GM20431 (cell line): ENCODE data around the gene ARHGAP5.

Source experiments
- in situ Hi-C: fragments of 300-500 bp; cut with MseI, MboI; formaldehyde crosslinking; loops from one replicate; pipeline ENCODE4 v1.15.0; 2020; ENCODE audit warnings: low sequenced_read_pairs; ENCODE audit not compliant: unreplicated experiment

ARHGAP5 gene

DNA sequence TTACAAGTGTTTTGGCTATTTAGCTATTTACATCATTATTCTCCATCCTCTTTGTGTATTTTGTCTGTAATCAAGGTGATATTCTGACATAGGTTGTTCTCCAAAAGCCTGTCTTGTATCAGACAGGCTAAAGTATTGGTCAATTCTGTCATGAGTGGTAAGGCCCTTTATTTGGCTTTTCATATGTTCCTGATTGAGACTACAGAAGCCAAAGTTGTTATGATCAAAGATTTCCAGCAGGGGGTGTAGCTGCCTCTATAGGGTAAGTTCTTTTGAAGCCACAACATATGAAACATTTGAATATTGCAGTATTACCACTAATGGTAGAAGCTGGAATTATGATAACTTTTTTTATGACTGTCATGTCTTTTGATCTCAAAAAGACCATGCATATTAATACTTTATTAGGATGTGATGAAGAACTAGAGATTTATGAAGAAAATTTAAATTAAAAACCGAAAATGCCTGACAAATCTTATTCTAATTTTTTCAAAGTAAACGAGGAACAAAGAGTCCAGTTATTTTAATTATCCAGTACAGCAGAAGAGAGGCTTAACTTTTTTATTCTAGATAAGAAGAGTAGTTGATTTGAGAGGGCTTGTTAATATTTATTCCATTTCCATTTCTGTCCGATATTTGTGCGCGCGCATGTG is 3.4 kb upstream of the ARHGAP5 start:
- in situ Hi-C loops = loop anchor here (10.0 to 25.0 kb wide), 2 partner anchors 181 to 561 kb away; no protein-coding TSS in a partner anchor

DNA sequence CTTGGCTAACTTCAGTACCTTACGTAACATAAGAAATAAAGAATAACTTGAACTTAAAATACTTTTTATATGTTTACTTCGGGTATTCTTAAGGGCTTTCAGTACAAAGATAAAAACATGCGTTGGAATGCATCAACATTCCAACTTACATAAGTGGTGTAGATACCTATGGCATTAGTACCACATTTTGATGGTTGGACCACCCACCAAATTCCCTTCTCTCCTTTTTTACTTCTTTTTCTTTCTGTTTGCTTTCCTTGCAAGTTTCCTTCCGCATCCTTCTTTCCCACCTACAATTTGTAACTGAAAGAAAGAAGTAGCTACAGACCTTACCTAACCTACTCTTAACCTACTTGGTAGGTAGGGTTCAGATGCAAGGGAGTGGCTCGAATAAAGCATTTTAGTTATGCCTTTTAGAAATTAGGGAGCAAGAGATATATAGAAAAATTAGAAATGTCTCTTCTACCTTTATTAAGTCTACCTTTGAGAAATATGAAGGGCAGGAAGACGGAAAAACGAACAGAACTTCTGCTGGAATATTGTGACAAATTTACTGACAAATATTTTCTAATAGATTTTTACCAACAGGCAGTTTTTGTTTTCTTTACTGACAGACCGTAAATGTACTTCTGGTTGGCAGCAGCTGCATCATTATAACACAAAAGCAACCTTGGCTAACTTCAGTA is 2.1 kb upstream of the ARHGAP5 start:
- in situ Hi-C loops = loop anchor here (10.0 to 25.0 kb wide), 2 partner anchors 180 to 563 kb away; no protein-coding TSS in a partner anchor

DNA sequence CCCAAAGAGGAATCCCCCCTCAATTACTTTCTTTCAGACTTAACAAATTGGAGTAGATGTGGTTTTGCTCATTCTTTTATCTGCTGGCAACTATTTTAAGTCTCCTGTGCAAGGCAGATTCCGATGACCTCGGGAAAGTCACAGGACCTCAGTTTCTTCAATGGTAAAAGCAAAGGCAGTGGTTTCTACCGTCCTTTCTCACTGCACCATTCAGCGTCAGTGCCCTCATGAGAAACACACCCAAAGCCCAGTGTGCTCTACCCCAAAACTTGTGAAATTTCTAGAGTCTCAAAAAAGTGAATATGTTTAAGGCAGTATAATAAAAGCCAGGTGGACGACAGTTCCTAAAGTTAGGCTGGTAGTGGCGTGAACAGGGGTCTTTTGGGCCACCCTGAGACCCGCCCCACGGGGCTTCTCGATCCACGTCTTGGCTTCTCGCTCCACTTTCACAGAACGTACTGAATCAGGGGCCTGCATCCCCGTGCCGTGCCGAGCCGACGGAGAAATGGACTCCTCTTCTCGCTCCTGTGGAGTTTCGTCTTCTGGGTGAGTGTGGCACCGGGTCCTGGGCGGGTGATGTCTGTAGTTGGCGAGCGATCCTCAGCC is 1.3 kb upstream of the ARHGAP5 start:
- in situ Hi-C loops = loop anchor here (10.0 kb wide), 1 partner anchor 179 kb away; no protein-coding TSS in a partner anchor

GRCh38 chr14:32076278-32077080 is 625 bp upstream of the ARHGAP5 start:
- in situ Hi-C loops = loop anchor here (10.0 kb wide), 1 partner anchor 178 kb away; no protein-coding TSS in a partner anchor

DNA sequence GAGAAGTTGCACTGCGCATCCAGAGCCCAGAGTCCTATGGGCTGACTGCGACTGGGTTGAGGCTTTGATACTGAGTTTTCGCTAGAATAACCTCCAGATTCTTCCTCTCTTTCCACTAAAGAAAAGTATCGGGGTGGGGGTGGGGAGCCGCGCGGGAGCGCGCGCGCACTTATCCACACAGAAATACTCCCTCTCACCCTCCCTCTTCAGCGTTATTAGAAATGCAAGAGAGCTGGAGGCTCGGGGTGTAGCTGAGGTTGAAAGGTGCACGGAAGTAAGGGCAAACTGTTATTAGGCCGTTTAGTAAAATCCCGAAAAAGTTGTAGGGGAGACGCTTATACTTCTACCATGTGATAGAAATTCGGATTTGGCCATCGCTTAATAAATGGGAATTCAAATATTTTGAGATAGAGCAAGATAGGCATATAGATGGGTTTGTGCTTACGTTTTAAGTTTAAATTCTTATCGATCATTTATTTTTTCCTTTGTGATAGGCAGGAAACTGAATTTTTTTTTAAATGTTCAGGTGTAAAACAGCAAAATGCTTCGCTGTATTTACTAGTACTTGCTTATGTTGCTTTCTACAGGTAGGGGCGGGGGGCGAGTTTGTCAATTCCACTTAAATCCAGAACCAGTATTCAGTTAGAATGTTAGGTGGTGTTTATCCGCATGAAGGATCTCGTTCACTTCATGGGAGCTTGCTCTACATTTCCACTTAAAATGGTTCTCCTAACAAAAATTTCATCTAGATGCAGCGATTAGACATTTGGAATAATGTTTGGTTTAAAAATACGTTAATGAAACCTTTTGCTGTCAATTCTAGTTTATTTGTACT is 1.1 kb downstream of the ARHGAP5 start:
- in situ Hi-C loops = loop anchor here (10.0 kb wide), 1 partner anchor 177 kb away; no protein-coding TSS in a partner anchor

- in situ Hi-C loops = loop anchor here (10.0 kb wide), 1 partner anchor 176 kb away; no protein-coding TSS in a partner anchor
These were observed 1.7 kb downstream of the ARHGAP5 start for GRCh38 chr14:32078858-32079216.

DNA sequence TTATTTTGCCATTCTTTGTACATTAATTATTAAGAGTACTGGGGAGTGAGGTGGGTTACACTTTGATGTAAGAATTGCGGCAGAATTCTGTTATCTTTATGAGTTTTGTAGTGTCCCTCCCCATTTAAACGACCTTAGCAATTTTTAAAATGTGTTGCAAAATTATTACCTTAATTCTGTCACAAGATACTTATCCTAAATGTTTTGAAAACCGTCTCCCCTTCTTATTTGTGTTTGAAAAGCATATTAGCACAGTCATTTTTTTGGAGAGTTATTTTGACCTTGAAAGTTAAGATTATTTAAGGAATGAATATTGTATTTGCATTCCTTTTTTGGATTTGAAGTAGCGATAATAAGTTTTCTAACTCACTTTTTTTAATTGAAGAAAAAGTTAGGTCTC is 2.2 kb downstream of the ARHGAP5 start:
- in situ Hi-C loops = loop anchor here (10.0 kb wide), 1 partner anchor 176 kb away; no protein-coding TSS in a partner anchor

- in situ Hi-C loops = no loop called here
These were observed 3.0 kb downstream of the ARHGAP5 start for GRCh38 chr14:32080001-32080510.

DNA sequence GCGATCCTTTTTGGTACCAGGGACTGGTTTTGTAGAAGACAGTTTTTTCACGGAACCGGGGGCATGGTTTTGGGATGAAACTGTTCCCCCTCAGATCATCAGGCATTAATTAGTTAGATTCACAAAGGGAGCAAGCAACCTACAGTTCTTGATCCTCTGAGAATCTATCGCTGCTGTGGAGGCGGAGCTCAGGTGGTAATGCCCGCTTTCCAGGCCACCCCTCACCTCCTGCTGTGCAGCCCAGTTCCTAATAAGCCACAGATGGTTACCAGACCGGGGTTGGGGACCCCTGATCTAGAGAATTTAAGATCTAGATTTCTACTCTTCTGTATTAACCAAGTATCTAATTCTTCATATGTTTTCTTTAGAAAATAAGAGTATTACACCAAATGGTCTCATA is 4.8 kb downstream of the ARHGAP5 start:
- in situ Hi-C loops = no loop called here

GRCh38 chr14:32083315-32083624 is 6.2 kb downstream of the ARHGAP5 start:
- in situ Hi-C loops = no loop called here

- in situ Hi-C loops = no loop called here
These were observed 6.7 kb downstream of the ARHGAP5 start for GRCh38 chr14:32083789-32084188.

- in situ Hi-C loops = no loop called here
These were observed 8.2 kb downstream of the ARHGAP5 start for GRCh38 chr14:32085182-32085844.

DNA sequence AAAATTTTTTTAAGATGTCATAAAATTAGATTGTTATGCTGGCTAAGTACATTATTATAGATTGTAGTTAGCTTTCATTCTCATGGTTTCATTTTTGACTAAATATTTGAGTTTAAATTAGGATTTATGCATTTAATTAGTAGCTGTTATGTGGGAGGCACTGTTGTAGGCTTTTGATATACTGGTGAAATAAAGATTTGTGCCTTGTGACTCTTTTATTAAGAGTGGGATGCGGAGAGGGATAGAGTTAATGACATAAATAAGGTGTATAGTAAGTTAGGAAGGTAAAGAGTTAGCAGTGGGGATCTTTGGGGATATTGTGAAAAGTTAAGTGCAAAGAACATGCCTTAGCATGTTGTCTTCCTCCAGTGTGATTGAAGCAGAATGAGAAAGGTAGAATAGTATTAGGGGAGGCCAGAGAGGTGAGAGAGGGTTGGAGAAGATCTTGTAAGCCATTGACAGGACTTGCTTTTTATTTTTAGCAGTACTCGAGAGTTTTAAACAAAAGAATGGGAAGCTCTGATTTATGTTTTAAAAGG is 8.8 kb downstream of the ARHGAP5 start:
- in situ Hi-C loops = no loop called here

- in situ Hi-C loops = no loop called here
These were observed 10.2 kb downstream of the ARHGAP5 start for GRCh38 chr14:32087173-32087861.

GRCh38 chr14:32087907-32088306 is 10.8 kb downstream of the ARHGAP5 start:
- in situ Hi-C loops = no loop called here

DNA sequence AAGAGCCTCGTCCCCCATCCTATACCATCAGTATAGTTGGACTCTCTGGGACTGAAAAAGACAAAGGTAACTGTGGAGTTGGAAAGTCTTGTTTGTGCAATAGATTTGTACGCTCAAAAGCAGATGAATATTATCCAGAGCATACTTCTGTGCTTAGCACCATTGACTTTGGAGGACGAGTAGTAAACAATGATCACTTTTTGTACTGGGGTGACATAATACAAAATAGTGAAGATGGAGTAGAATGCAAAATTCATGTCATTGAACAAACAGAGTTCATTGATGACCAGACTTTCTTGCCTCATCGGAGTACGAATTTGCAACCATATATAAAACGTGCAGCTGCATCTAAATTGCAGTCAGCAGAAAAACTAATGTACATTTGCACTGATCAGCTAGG is 13.6 kb downstream of the ARHGAP5 start:
- in situ Hi-C loops = no loop called here

GRCh38 chr14:32099473-32099872 is 22.4 kb downstream of the ARHGAP5 start:
- in situ Hi-C loops = no loop called here

DNA sequence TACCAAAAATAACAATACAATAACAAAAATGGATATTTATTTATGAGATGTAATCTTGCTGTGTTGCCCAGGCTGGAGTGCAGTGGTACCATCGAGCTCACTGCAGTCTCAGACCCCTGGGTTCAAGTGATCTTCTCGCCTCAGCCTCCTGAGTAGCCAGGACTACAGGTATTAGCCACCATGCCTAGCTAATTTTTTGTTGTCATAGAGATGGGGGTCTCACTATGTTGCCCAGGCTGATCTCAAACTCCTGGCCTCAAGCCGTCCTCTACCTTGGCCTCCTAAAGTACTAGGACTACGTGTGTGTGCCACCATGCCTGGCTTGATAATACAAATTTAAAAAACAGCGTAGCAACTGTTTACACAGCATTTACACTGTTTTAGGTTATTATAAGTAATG is 23.1 kb downstream of the ARHGAP5 start:
- in situ Hi-C loops = no loop called here
